Activated naive CD8-positive, alpha-beta T cell treated with anti-CD3 and anti-CD28 coated beads, Interleukin-2, amount 50 U/mL, for 24 hours (primary cell): ENCODE data around the gene IGFALS.

ENCODE experiments used
- ATAC-seq: fragments of 150-1000 bp; cut with Tn5 transposase; one replicate; pipeline ENCODE4 v1.10.0; 2021
- DNase-seq: peaks from one replicate; pipeline ENCODE4 v3.0.0; 2021
- H3K27ac Mint-ChIP-seq: one replicate; pipeline ENCODE4 v1.8.0; 2021; ENCODE audit warnings: mild to moderate bottlenecking, mixed read lengths
- H3K27me3 Mint-ChIP-seq: one replicate; pipeline ENCODE4 v1.8.0; 2021; ENCODE audit warnings: mixed read lengths
- H3K36me3 Mint-ChIP-seq: one replicate; pipeline ENCODE4 v1.8.0; 2021; ENCODE audit warnings: low read depth, mixed read lengths
- H3K4me1 Mint-ChIP-seq: one replicate; pipeline ENCODE4 v1.8.0; 2021; ENCODE audit warnings: mixed read lengths
- H3K4me3 Mint-ChIP-seq: one replicate; pipeline ENCODE4 v1.8.0; 2021; ENCODE audit warnings: mild to moderate bottlenecking, moderate library complexity, mixed read lengths
- H3K9me3 Mint-ChIP-seq: one replicate; pipeline ENCODE4 v1.8.0; 2021; ENCODE audit warnings: mixed read lengths

Gene IGFALS

DNA sequence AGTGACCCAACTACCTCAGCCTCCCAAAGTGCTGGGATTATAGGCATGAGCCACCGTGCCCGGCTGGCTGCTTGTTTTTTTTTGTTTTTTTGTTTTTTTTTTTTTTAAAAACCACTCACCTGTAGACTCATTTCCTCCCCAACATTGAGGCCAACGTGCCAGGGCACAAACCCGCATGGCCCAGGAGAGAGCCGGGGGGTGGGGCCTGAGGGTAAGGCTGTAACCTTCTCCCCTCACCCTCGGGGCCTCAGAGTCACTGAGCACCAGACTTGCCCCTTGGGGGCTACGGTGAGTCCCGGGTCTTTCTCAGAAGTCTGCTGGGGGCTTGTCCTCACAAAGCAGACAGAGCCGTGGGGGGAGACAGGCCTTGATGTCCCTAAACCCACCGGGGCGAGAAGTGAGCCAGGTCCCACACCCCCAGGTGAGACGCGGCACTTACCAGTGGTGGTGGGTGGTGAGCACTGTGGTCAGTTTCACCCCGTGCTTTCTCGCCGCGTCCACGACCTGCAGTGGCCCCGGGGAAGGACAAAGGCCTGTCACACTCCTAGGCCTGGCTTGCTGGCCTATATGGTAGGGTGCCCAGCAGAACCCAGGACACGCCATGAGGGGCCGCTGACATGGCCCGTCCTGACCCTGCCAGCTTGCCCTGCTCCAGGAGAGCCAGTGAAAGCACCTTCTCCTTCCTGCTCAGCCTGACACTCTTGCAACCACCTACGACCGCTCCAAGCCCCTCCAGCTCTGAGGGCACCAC, 28.5 kb upstream of the IGFALS start:
- ATAC-seq (no peak), DNase-seq (no peak)
- Mint-ChIP-seq H3K9me3 (no peaks in the 10 kb centered on the region), H3K36me3 (no peaks in the 10 kb centered on the region), H3K4me3 (no peak overlapping the region), H3K4me1 (peaks cover 23% of the 10 kb centered on the region), H3K27me3 (no peaks in the 10 kb centered on the region), H3K27ac (no peak overlapping the region)

DNA sequence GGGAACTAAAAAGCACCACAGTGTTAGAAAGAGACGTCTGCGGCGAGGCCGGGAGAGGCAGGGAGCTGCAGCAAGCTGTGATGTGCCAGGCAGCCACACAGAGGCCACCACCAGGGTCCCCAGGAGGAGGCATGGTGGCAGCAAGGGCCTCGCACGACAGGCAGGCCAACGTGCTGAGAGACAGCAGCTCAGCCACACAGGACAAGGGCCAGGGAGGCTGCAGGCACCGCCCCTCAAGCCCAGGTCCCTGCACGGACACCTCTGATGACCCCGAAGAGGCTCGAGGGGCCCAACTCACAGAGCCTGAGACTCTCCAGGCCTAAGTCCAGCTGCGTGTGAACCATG, 27.4 kb upstream of the IGFALS start:
- Mint-ChIP-seq H3K9me3 (no peaks in the 10 kb centered on the region), H3K27ac (no peak overlapping the region), H3K27me3 (no peaks in the 10 kb centered on the region), H3K4me3 (no peak overlapping the region), H3K4me1 (peaks cover 19% of the 10 kb centered on the region), H3K36me3 (no peaks in the 10 kb centered on the region)
- ATAC-seq (no peak), DNase-seq (no peak)

GRCh38 chr16:1820096-1820945, 26.8 kb upstream of the IGFALS start:
- no peaks in the 10 kb centered on the region for H3K27me3 Mint-ChIP-seq
- H3K4me1 Mint-ChIP-seq: peaks cover 13% of the 10 kb centered on the region
- no peaks in the 10 kb centered on the region for H3K9me3 Mint-ChIP-seq
- H3K4me3 Mint-ChIP-seq: no peak overlapping the region
- H3K27ac Mint-ChIP-seq: no peak overlapping the region
- DNase-seq (no peak), ATAC-seq (no peak)
- peaks cover 1% of the 10 kb centered on the region for H3K36me3 Mint-ChIP-seq

- ATAC-seq: no peak
- Mint-ChIP-seq H3K27ac (no peak overlapping the region), H3K9me3 (no peaks in the 10 kb centered on the region), H3K4me3 (no peak overlapping the region), H3K4me1 (peaks cover 10% of the 10 kb centered on the region), H3K36me3 (peaks cover 3% of the 10 kb centered on the region), H3K27me3 (no peaks in the 10 kb centered on the region)
- no peak for DNase-seq
These were observed 26.1 kb upstream of the IGFALS start for GRCh38 chr16:1819611-1820010.

DNA sequence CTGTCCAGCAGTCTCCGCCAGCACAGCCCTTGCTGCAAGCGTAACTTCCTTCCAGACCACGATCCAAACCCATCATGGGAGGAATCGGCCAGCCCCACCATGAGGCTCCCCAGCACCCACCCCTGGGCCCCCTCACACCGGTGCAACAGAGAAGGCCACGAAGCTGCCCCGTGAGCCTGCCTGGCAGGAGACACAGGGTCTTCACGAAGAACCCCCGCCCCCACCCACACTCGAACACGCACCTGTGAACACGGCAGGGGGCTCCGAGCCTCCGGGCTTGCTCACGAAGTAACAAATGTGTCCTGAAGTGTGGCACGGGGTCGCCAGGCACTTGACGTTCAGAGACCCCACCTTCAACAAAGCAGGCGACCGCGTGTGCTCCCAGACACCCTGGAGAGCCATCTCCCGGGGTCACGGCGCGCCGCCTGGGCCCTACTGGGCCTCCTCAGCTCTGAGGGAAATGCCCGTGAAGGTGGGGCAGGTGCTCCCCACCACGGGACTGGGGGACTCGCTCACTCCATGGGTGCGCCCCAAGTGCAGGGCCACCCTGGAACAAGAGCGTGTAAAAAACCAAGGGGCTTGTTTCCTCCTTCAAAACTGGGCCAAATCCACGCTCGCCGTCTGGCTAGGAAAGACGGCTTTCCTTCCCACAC, 25.5 kb upstream of the IGFALS start:
- H3K4me1 Mint-ChIP-seq: peaks cover 5% of the 10 kb centered on the region
- DNase-seq: no peak
- peaks cover 3% of the 10 kb centered on the region for H3K36me3 Mint-ChIP-seq
- no peak for ATAC-seq
- H3K27ac Mint-ChIP-seq: no peak overlapping the region
- H3K27me3 Mint-ChIP-seq: no peaks in the 10 kb centered on the region
- no peaks in the 10 kb centered on the region for H3K9me3 Mint-ChIP-seq
- H3K4me3 Mint-ChIP-seq: no peak overlapping the region

DNA sequence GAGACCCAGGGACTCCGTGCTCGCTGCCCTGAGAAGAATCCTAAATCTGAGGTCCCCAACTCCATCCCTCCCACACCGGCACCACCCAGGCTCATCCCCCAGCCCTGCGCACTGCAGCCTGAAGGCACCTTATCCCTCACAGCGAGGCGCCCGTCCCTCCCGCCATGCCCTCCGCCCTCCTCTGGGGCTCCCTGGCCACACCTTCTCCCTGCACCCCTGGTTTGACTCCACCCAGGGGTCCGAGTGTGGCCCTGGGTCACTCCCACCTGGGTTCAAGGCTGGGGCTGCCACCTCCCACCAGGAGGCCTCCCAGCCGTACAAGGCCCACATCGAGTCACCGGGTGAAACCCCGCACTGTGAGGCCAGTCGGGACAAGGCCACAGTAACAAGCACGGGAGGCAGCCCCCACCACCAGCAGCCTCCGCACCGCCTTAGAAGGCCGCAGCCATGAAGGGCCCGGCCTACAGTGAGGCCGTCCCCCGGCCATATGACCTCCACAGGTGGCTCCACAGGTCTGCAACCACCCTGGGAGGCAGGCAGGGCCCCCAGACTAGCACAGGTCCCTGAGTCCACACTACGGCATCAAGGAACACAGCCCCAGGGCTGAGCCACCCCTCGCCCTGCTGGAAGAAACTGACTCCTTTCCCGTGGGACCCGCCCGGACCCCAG, 24.8 kb upstream of the IGFALS start:
- no peak for ATAC-seq
- no peaks in the 10 kb centered on the region for H3K9me3 Mint-ChIP-seq
- H3K4me1 Mint-ChIP-seq: peaks cover 2% of the 10 kb centered on the region
- peaks cover 6% of the 10 kb centered on the region for H3K36me3 Mint-ChIP-seq
- H3K27ac Mint-ChIP-seq: no peak overlapping the region
- H3K27me3 Mint-ChIP-seq: no peaks in the 10 kb centered on the region
- no peak overlapping the region for H3K4me3 Mint-ChIP-seq
- no peak for DNase-seq

DNA sequence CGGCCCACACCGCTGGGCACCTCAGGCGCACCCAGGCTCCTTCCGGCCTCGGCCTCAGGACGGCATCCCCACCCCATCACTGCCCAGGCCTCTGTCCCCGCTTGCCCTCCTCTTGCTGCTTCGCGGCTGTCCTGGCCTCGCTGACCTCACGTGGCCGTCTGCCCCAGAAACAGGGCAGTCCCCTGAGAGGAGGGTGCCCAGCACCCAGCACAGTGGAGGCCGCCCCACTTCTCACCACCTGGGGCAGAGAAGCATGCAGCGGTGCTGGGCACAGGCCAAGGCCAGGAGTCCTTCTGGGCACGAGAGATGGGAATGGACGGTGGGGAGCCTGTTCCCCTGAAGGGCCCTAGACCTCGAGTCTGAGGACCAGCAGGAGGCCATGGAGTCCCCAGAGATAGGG, 24.2 kb upstream of the IGFALS start:
- Mint-ChIP-seq H3K4me1 (peaks cover 5% of the 10 kb centered on the region), H3K4me3 (no peak overlapping the region), H3K27ac (no peak overlapping the region), H3K36me3 (peaks cover 7% of the 10 kb centered on the region), H3K9me3 (no peaks in the 10 kb centered on the region), H3K27me3 (no peaks in the 10 kb centered on the region)
- ATAC-seq (no peak), DNase-seq (no peak)

GRCh38 chr16:1817276-1817589, 23.7 kb upstream of the IGFALS start:
- no peak overlapping the region for H3K27ac Mint-ChIP-seq
- DNase-seq (no peak), ATAC-seq (no peak)
- H3K4me3 Mint-ChIP-seq: no peak overlapping the region
- H3K27me3 Mint-ChIP-seq: no peaks in the 10 kb centered on the region
- peaks cover 7% of the 10 kb centered on the region for H3K36me3 Mint-ChIP-seq
- peaks cover 10% of the 10 kb centered on the region for H3K4me1 Mint-ChIP-seq
- H3K9me3 Mint-ChIP-seq: no peaks in the 10 kb centered on the region

GRCh38 chr16:1816396-1817275, 23.1 kb upstream of the IGFALS start:
- Mint-ChIP-seq H3K9me3 (no peaks in the 10 kb centered on the region), H3K36me3 (peaks cover 7% of the 10 kb centered on the region), H3K4me3 (no peak overlapping the region), H3K4me1 (peaks cover 10% of the 10 kb centered on the region), H3K27me3 (no peaks in the 10 kb centered on the region), H3K27ac (no peak overlapping the region)
- ATAC-seq (no peak), DNase-seq (no peak)

- Mint-ChIP-seq H3K36me3 (peaks cover 7% of the 10 kb centered on the region), H3K27ac (no peak overlapping the region), H3K4me3 (no peak overlapping the region), H3K9me3 (no peaks in the 10 kb centered on the region), H3K27me3 (no peaks in the 10 kb centered on the region), H3K4me1 (peaks cover 10% of the 10 kb centered on the region)
- ATAC-seq: no peak
- DNase-seq: no peak
These were observed 22.0 kb upstream of the IGFALS start for GRCh38 chr16:1815461-1815860.

- Mint-ChIP-seq H3K4me3 (no peak overlapping the region), H3K27ac (no peak overlapping the region), H3K27me3 (no peaks in the 10 kb centered on the region), H3K36me3 (peaks cover 7% of the 10 kb centered on the region), H3K4me1 (peaks cover 10% of the 10 kb centered on the region), H3K9me3 (no peaks in the 10 kb centered on the region)
- ATAC-seq (peak; percentile 75), DNase-seq (peak; percentile 68)
These were observed 19.2 kb upstream of the IGFALS start for GRCh38 chr16:1812732-1813163.

- H3K4me1 Mint-ChIP-seq: peaks cover 10% of the 10 kb centered on the region
- no peaks in the 10 kb centered on the region for H3K9me3 Mint-ChIP-seq
- no peaks in the 10 kb centered on the region for H3K27me3 Mint-ChIP-seq
- no peak for ATAC-seq
- no peak for DNase-seq
- peaks cover 14% of the 10 kb centered on the region for H3K36me3 Mint-ChIP-seq
- H3K27ac Mint-ChIP-seq: no peak overlapping the region
- H3K4me3 Mint-ChIP-seq: no peak overlapping the region
These were observed 17.0 kb upstream of the IGFALS start for GRCh38 chr16:1810536-1810935.

- H3K36me3 Mint-ChIP-seq: peaks cover 12% of the 10 kb centered on the region
- H3K27me3 Mint-ChIP-seq: no peaks in the 10 kb centered on the region
- no peak overlapping the region for H3K27ac Mint-ChIP-seq
- no peaks in the 10 kb centered on the region for H3K9me3 Mint-ChIP-seq
- DNase-seq: no peak
- peaks cover 8% of the 10 kb centered on the region for H3K4me1 Mint-ChIP-seq
- H3K4me3 Mint-ChIP-seq: no peak overlapping the region
- no peak for ATAC-seq
These were observed 16.6 kb upstream of the IGFALS start for GRCh38 chr16:1810106-1810505.

DNA sequence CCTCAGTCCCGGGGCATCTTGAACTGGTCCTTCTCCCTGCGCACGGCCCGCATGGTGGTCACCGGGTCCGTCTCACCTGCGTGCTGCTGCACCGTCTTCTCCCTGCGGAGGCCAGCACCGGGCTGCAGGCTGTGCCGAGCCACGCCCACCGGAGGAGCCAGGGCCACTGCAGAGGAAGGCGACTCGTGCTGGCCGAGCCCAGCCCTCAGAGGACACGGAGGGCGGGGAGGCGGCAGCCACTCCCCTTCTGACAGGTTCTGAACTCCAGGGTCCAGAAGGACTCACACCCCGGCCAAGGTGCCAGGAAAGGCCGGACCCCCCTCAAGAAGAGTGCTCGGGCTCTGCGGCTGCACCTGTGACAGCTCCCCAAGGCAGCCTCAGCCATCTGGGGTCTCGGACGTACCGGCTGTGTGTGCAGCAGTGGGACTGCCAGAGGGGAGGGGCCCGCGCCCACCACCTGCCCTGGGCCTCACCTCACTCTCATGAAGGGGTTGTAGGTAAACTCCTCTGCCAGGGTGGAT, 15.8 kb upstream of the IGFALS start:
- peaks cover 12% of the 10 kb centered on the region for H3K36me3 Mint-ChIP-seq
- H3K27me3 Mint-ChIP-seq: no peaks in the 10 kb centered on the region
- no peaks in the 10 kb centered on the region for H3K9me3 Mint-ChIP-seq
- no peak overlapping the region for H3K4me3 Mint-ChIP-seq
- H3K27ac Mint-ChIP-seq: no peak overlapping the region
- peaks cover 8% of the 10 kb centered on the region for H3K4me1 Mint-ChIP-seq
- ATAC-seq (no peak), DNase-seq (no peak)
